AML-193 (cell line): ENCODE results near the gene NPFF.

Experiments used
- DNase-seq, 2 experiments: peaks; one replicate each; lab custom pipeline; 2025; lab: John Stamatoyannopoulos, UW

The NPFF gene

GRCh38 chr12:53476769-53477209, 30.5 kb downstream of the NPFF start:
- peak; percentile 12 to 25 for DNase-seq

GRCh38 chr12:53474819-53475218, 32.5 kb downstream of the NPFF start:
- no peak for DNase-seq

GRCh38 chr12:53474077-53474476, 33.2 kb downstream of the NPFF start:
- no peak for DNase-seq

GRCh38 chr12:53472056-53472582, 35.2 kb downstream of the NPFF start:
- DNase-seq: no peak

GRCh38 chr12:53468282-53468681, 39.0 kb downstream of the NPFF start:
- no peak for DNase-seq

GRCh38 chr12:53467880-53468279, 39.4 kb downstream of the NPFF start:
- DNase-seq: no peak

- no peak for DNase-seq
Measured at GRCh38 chr12:53467082-53467481, 40.2 kb downstream of the NPFF start.

- DNase-seq: no peak
Measured at GRCh38 chr12:53466640-53467039, 40.6 kb downstream of the NPFF start.

GRCh38 chr12:53465679-53466078, 41.6 kb downstream of the NPFF start:
- DNase-seq: no peak

GRCh38 chr12:53464685-53465418, 42.4 kb downstream of the NPFF start:
- DNase-seq: no peak

GRCh38 chr12:53463802-53464560, 43.3 kb downstream of the NPFF start:
- no peak for DNase-seq

GRCh38 chr12:53462935-53463334, 44.3 kb downstream of the NPFF start:
- DNase-seq: no peak

- DNase-seq: no peak
Measured at GRCh38 chr12:53461591-53461990, 45.7 kb downstream of the NPFF start.

GRCh38 chr12:53461059-53461458, 46.2 kb downstream of the NPFF start:
- DNase-seq: no peak

- no peak for DNase-seq
Measured at GRCh38 chr12:53459097-53459496, 48.2 kb downstream of the NPFF start.
